ENCODE results near the gene E2F1. TPM values are rescaled to one million over a fixed set of nuclear protein-coding genes. Genes with fewer than 3 reads are reported as not detected.

E2F1 gene
- total RNA-seq, 4 donors from 2014 or later: 1.3 to 4.2 (median 1.8) TPM

GRCh38 chr20:33627577-33628216 is 58.5 kb downstream of the E2F1 start:
- H3K36me3 ChIP-seq: peaks cover 0 to 93% (median 16%) of the 10 kb centered on the region in 3 donors

GRCh38 chr20:33626190-33626589 is 60.0 kb downstream of the E2F1 start:
- WGBS, 2 donors: 93 to 98% methylated on average over 4 of the region's 4 CpGs
- H3K27me3 ChIP-seq: no peaks in the 10 kb centered on the region
- DNase-seq (ENCODE audit: low spot score in 2 of 2): no peak
- no peak for TF ChIP-seq EP300 (IDR thresholded peaks at IDR 0.05)
- TF ChIP-seq POLR2A (IDR thresholded peaks at IDR 0.05): no peak
- H3K27ac ChIP-seq: no peak overlapping the region
- H3K36me3 ChIP-seq: peaks cover 0 to 78% (median 16%) of the 10 kb centered on the region in 3 donors
- H3K4me1 ChIP-seq: no peaks in the 10 kb centered on the region
- no peaks in the 10 kb centered on the region for H3K9me3 ChIP-seq
- H3K4me3 ChIP-seq: no peak overlapping the region

More at GRCh38 chr20:33627577-33628216, 58.5 kb downstream of the E2F1 start:
- no peak for DNase-seq (ENCODE audit: low spot score in 2 of 2)
- Histone ChIP-seq H3K4me3 (no peak overlapping the region), H3K4me1 (no peaks in the 10 kb centered on the region), H3K27me3 (no peaks in the 10 kb centered on the region), H3K9me3 (no peaks in the 10 kb centered on the region), H3K27ac (no peak overlapping the region)
- WGBS, 2 donors: 96 to 98% methylated on average over 4 of the region's 4 CpGs
- TF ChIP-seq, protein P1, sequence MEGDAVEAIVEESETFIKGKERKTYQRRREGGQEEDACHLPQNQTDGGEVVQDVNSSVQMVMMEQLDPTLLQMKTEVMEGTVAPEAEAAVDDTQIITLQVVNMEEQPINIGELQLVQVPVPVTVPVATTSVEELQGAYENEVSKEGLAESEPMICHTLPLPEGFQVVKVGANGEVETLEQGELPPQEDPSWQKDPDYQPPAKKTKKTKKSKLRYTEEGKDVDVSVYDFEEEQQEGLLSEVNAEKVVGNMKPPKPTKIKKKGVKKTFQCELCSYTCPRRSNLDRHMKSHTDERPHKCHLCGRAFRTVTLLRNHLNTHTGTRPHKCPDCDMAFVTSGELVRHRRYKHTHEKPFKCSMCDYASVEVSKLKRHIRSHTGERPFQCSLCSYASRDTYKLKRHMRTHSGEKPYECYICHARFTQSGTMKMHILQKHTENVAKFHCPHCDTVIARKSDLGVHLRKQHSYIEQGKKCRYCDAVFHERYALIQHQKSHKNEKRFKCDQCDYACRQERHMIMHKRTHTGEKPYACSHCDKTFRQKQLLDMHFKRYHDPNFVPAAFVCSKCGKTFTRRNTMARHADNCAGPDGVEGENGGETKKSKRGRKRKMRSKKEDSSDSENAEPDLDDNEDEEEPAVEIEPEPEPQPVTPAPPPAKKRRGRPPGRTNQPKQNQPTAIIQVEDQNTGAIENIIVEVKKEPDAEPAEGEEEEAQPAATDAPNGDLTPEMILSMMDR (IDR thresholded peaks at IDR 0.05): no peak
- TF ChIP-seq POLR2A (IDR thresholded peaks at IDR 0.05) (no peak), EP300 (IDR thresholded peaks at IDR 0.05) (no peak)

Other genes starting within 250 kb of the E2F1 start
- 100 to 1,000 TPM in 2 of 4 donors, 10 to 100 TPM in 2; 44.1 to 120 (median 95.6) TPM for gene SNTA1, start 242.6 kb downstream of the E2F1 start, total RNA-seq
- gene CBFA2T2, start 196.3 kb downstream of the E2F1 start, total RNA-seq: 10 to 100 TPM; 16.7 to 22.5 (median 19.1) TPM
- gene C20orf144, start 24.1 kb downstream of the E2F1 start, total RNA-seq: not detected
- gene ACTL10, start 19.4 kb downstream of the E2F1 start, total RNA-seq: 1 to 10 TPM; 1.1 to 4.3 (median 3.8) TPM
- 100 to 1,000 TPM in 1 of 4 donors, 10 to 100 TPM in 3; 80.8 to 103 (median 91.5) TPM for gene NECAB3, start 12.0 kb downstream of the E2F1 start, total RNA-seq
- gene PXMP4, start 33.9 kb upstream of the E2F1 start, total RNA-seq: 1 to 10 TPM; 5.1 to 9.6 (median 8.6) TPM
- 1 to 10 TPM; 1.7 to 4.8 (median 2.1) TPM for gene ZNF341, start 45.6 kb upstream of the E2F1 start, total RNA-seq
- gene CHMP4B, start 125.0 kb upstream of the E2F1 start, total RNA-seq: 10 to 100 TPM; 72.0 to 93.1 (median 78.9) TPM

Measured in tibial nerve (tissue), 4 donors.